Keratinocyte (primary cell): ENCODE data around the gene BBS1.

Experiments used
- EZH2 ChIP-seq: IDR thresholded peaks from one replicate; pipeline ENCODE4 v1.6.1; 2012; ENCODE audit warnings: inconsistent platforms, mild to moderate bottlenecking, low read length, moderate library complexity
- TF ChIP-seq, protein P1 (sequence below), 3 experiments: IDR thresholded peaks in 1 of 3; conservative IDR thresholded peaks in 1 of 3; optimal IDR thresholded peaks in 1 of 3; 2 replicates in 2 of 3; 3 replicates in 1 of 3; pipeline versions ENCODE3 to v1.5.1; 2011; ENCODE audit warnings: low read length in 3 of 3, mild to moderate bottlenecking in 3 of 3, moderate library complexity in 2 of 3, control low read depth in 1 of 3, inconsistent platforms in 1 of 3; ENCODE audit not compliant: insufficient read depth in 2 of 3; ENCODE audit errors: extremely low read depth in 1 of 3

DNA sequence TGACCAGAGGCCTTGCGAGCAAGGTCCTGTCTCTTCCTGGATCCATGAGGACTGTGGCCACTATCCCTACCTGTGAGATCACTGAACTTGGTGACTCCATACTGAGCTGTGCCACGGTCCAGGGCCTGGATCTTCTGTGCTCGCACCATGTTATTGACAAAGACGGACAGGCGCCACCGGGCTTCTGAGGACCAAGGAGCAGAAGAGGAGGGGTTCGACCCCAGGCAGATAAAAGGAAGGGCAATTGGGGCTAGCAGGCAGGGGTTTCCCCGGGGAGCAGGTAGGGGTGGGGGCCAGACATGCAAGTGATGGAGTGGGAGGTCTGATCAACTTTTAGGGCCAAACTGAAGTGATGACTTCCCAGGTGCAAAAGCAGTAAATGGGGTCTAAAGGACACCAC is 55.8 kb downstream of the BBS1 start:
- TF ChIP-seq, protein P1, sequence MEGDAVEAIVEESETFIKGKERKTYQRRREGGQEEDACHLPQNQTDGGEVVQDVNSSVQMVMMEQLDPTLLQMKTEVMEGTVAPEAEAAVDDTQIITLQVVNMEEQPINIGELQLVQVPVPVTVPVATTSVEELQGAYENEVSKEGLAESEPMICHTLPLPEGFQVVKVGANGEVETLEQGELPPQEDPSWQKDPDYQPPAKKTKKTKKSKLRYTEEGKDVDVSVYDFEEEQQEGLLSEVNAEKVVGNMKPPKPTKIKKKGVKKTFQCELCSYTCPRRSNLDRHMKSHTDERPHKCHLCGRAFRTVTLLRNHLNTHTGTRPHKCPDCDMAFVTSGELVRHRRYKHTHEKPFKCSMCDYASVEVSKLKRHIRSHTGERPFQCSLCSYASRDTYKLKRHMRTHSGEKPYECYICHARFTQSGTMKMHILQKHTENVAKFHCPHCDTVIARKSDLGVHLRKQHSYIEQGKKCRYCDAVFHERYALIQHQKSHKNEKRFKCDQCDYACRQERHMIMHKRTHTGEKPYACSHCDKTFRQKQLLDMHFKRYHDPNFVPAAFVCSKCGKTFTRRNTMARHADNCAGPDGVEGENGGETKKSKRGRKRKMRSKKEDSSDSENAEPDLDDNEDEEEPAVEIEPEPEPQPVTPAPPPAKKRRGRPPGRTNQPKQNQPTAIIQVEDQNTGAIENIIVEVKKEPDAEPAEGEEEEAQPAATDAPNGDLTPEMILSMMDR (optimal IDR thresholded peaks at IDR 0.05 in 1 of 3, IDR thresholded peaks at IDR 0.05 in 1 of 3, conservative IDR thresholded peaks at IDR 0.05 in 1 of 3; ENCODE audit: extremely low read depth in 1 of 3, insufficient read depth in 2 of 3, low read length in 3 of 3), result no peak
- no peak for TF ChIP-seq EZH2
